Erythroblast (primary cell): ENCODE measurements around the gene SLC6A2.

Experiments used
- GATA1 ChIP-seq: IDR thresholded peaks from 2 replicates; pipeline ENCODE4 v1.6.1; 2011; ENCODE audit warnings: low read depth, mild to moderate bottlenecking, control low read depth, low read length, moderate library complexity
- POLR2A ChIP-seq: IDR thresholded peaks from 2 replicates; pipeline ENCODE4 v1.6.1; 2011; ENCODE audit warnings: mild to moderate bottlenecking, low read length

DNA sequence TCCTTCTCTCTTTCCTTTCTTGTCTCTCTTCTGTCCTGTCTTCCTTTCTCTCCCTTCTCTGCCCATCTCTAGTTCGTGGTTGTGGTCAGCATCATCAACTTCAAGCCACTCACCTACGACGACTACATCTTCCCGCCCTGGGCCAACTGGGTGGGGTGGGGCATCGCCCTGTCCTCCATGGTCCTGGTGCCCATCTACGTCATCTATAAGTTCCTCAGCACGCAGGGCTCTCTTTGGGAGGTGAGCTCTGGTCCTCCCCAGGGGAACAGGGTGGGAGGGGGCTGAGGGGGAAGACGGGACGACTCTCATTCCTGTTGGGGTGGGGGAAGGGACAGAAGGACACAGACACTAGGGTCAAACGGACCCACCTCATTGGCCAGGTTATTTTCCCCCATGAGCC is 44.3 kb downstream of the SLC6A2 start:
- TF ChIP-seq POLR2A (no peak), GATA1 (no peak)
